ENCODE measurements around the gene STAU1.

- no peak for TF ChIP-seq CTCF (IDR thresholded peaks at IDR 0.05 in 4 of 5, conservative IDR thresholded peaks at IDR 0.05 in 1 of 5)
- TF ChIP-seq POLR2A (IDR thresholded peaks at IDR 0.05) = no peak
These were observed 85.1 kb downstream of the STAU1 start for GRCh38 chr20:49103019-49103418.

Data from gastrocnemius medialis (tissue), 4 donors.